Measurements from ENCODE around the gene TADA1.

GRCh38 chr1:166875734-166876539, at the start of gene TADA1:
- no peak for TF ChIP-seq CTCF (IDR thresholded peaks at IDR 0.05; ENCODE audit: low read length)
- no peak for TF ChIP-seq EZH2 (optimal IDR thresholded peaks at IDR 0.05; ENCODE audit: low read depth, low read length)

Measured in MM.1S (cell line).